Measurements from ENCODE around the gene ADRM1. TPM values are rescaled to one million over a fixed set of nuclear protein-coding genes. Genes with fewer than 3 reads are reported as not detected.

The ADRM1 gene
- polyA plus RNA-seq, 2 of the 4 experiments (the other 2 are of a cell fraction): 87.9 to 130 TPM

- FAIRE-seq (no peak), DNase-seq (ENCODE audit: low read depth in 1 of 2, low spot score in 1 of 2) (no peak), ATAC-seq (no peak)
- ChIA-PET CTCF (interaction anchor here (2.7 kb wide), 1 partner anchor 11 kb away, joined by 10 read pairs; no protein-coding TSS in a partner anchor), POLR2A (no interaction called here)
- TF ChIP-seq HDAC2 (IDR thresholded peaks at IDR 0.05): no peak
- Histone ChIP-seq H3K4me1 (no peaks in the 10 kb centered on the region), H3K4me3 (no peak overlapping the region), H3K27ac (no peak overlapping the region), H3K9me3 (no peaks in the 10 kb centered on the region), H3K4me2 (no peak overlapping the region)
- 92% methylated on average over 8 of the region's 8 CpGs for WGBS (ENCODE audit: missing lambda C conversion rate)
These were observed 12.9 kb upstream of the ADRM1 start for GRCh38 chr20:62289898-62290297.

- FAIRE-seq (no peak), ATAC-seq (peak; percentile 13 to 25; a peak in 3 of 6 replicates), DNase-seq (ENCODE audit: low read depth in 1 of 2, low spot score in 1 of 2) (no peak)
- Histone ChIP-seq H3K4me1 (no peaks in the 10 kb centered on the region), H3K4me2 (no peak overlapping the region), H3K9me3 (no peaks in the 10 kb centered on the region), H3K4me3 (no peak overlapping the region), H3K27ac (no peak overlapping the region)
- 93% methylated on average over 26 of the region's 29 CpGs for WGBS (ENCODE audit: missing lambda C conversion rate)
- ChIA-PET CTCF (interaction anchor here (0.7 to 2.7 kb wide), 3 partner anchors 10 to 265 kb away, joined by 4 to 10 read pairs (median 5); no protein-coding TSS in a partner anchor), POLR2A (no interaction called here)
- TF ChIP-seq HOXB13 (CRISPR knock-in tag; IDR thresholded peaks at IDR 0.05; ENCODE audit: low read depth) (no peak), EP300 (IDR thresholded peaks at IDR 0.05) (no peak), MAFK (IDR thresholded peaks at IDR 0.05; ENCODE audit: partially characterized antibody) (no peak), PBX3 (IDR thresholded peaks at IDR 0.05) (no peak), HEYL (CRISPR knock-in tag; IDR thresholded peaks at IDR 0.05) (no peak), GATA3 (IDR thresholded peaks at IDR 0.05; ENCODE audit: borderline replicate concordance) (no peak), FOSL2 (IDR thresholded peaks at IDR 0.05) (no peak), FOSL2 (CRISPR knock-in tag; IDR thresholded peaks at IDR 0.05) (no peak), RCOR1 (IDR thresholded peaks at IDR 0.05; ENCODE audit: low read depth, low read length) (no peak), RARB (CRISPR knock-in tag; IDR thresholded peaks at IDR 0.05) (no peak), PHF8 (IDR thresholded peaks at IDR 0.05; ENCODE audit: borderline replicate concordance, low read depth) (no peak), SMC3 (IDR thresholded peaks at IDR 0.05) (no peak), ZC3H11A (IDR thresholded peaks at IDR 0.05) (no peak), POLR2A (IDR thresholded peaks at IDR 0.05; ENCODE audit: low read length) (no peak), ELK1 (IDR thresholded peaks at IDR 0.05; ENCODE audit: low read depth, low read length) (no peak), EHF (CRISPR knock-in tag; IDR thresholded peaks at IDR 0.05) (no peak)
These were observed 11.3 kb upstream of the ADRM1 start for GRCh38 chr20:62291251-62292066.

- DNase-seq (ENCODE audit: low read depth in 1 of 2, low spot score in 1 of 2): no peak
- no peak for FAIRE-seq
- Histone ChIP-seq H3K4me3 (no peak overlapping the region), H3K27ac (no peak overlapping the region), H3K4me2 (no peak overlapping the region), H3K4me1 (no peaks in the 10 kb centered on the region), H3K9me3 (no peaks in the 10 kb centered on the region)
- ChIA-PET POLR2A (no interaction called here), CTCF (interaction anchor here (1.2 to 2.7 kb wide), 3 partner anchors 9 to 113 kb away, joined by 5 to 10 read pairs (median 8); no protein-coding TSS in a partner anchor)
- no peak for ATAC-seq
- 92% methylated on average over 11 of the region's 11 CpGs for WGBS (ENCODE audit: missing lambda C conversion rate)
- TF ChIP-seq CHD4 (IDR thresholded peaks at IDR 0.05; ENCODE audit: borderline replicate concordance): no peak
- no peak for TF ChIP-seq RAD21 (conservative IDR thresholded peaks at IDR 0.05 in 1 of 2, IDR thresholded peaks at IDR 0.05 in 1 of 2)
These were observed 10.7 kb upstream of the ADRM1 start for GRCh38 chr20:62292108-62292507.
